Hippocampal formation (tissue), 2 donors: Measurements from ENCODE around the gene TARS1.

Source experiments
- DNase-seq, 2 donors: peaks; one replicate each; lab custom pipeline; 2025; lab: John Stamatoyannopoulos, UW

Gene TARS1

GRCh38 chr5:33439905-33440481 lies 772 bp upstream of the TARS1 start:
- peak in 1 of 2 donors; percentile 84 for DNase-seq

GRCh38 chr5:33441241-33442177 lies 744 bp downstream of the TARS1 start:
- DNase-seq, result peak in 1 of 2 donors; percentile 60

- no peak for DNase-seq
These were observed 3.8 kb downstream of the TARS1 start for GRCh38 chr5:33444542-33444941.

- DNase-seq, result no peak
These were observed 5.0 kb downstream of the TARS1 start for GRCh38 chr5:33445798-33446197.

- DNase-seq, result no peak
These were observed 7.4 kb downstream of the TARS1 start for GRCh38 chr5:33448118-33448517.

GRCh38 chr5:33457126-33457525 lies 16.4 kb downstream of the TARS1 start:
- no peak for DNase-seq

GRCh38 chr5:33457817-33458216 lies 17.1 kb downstream of the TARS1 start:
- no peak for DNase-seq

- DNase-seq, result no peak
These were observed 19.4 kb downstream of the TARS1 start for GRCh38 chr5:33460210-33460609.

GRCh38 chr5:33462456-33462855 lies 21.7 kb downstream of the TARS1 start:
- no peak for DNase-seq

- DNase-seq, result no peak
These were observed 24.4 kb downstream of the TARS1 start for GRCh38 chr5:33465120-33465519.

GRCh38 chr5:33468775-33469435 lies 28.1 kb downstream of the TARS1 start:
- no peak for DNase-seq

GRCh38 chr5:33470544-33470943 lies 29.8 kb downstream of the TARS1 start:
- DNase-seq, result peak in 1 of 2 donors; percentile 11

GRCh38 chr5:33472805-33473409 lies 32.1 kb downstream of the TARS1 start:
- DNase-seq, result no peak

- no peak for DNase-seq
These were observed 33.2 kb downstream of the TARS1 start for GRCh38 chr5:33474004-33474403.

GRCh38 chr5:33474931-33475499 lies 34.2 kb downstream of the TARS1 start:
- DNase-seq, result no peak

- no peak for DNase-seq
These were observed 34.9 kb downstream of the TARS1 start for GRCh38 chr5:33475706-33476105.

- DNase-seq, result no peak
These were observed 36.2 kb downstream of the TARS1 start for GRCh38 chr5:33476992-33477391.

- no peak for DNase-seq
These were observed 37.1 kb downstream of the TARS1 start for GRCh38 chr5:33477816-33478215.

GRCh38 chr5:33479311-33479710 lies 38.5 kb downstream of the TARS1 start:
- no peak for DNase-seq

- DNase-seq, result no peak
These were observed 40.1 kb downstream of the TARS1 start for GRCh38 chr5:33480876-33481275.

- no peak for DNase-seq
These were observed 41.6 kb downstream of the TARS1 start for GRCh38 chr5:33482335-33482734.

GRCh38 chr5:33487236-33487635 lies 46.5 kb downstream of the TARS1 start:
- DNase-seq, result no peak
